Right lobe of liver (tissue), 4 donors: ENCODE results near the gene LIF.

Source experiments
- POLR2A ChIP-seq: fragments of 450-650 bp; IDR thresholded peaks from one replicate; pipeline ENCODE4 v1.6.1; 2017; ENCODE audit warnings: antibody characterized with exemption, mild to moderate bottlenecking
- TF ChIP-seq, protein P1 (sequence below), 4 donors: fragments of 200-600 bp in 3 of 4; fragments of 450-650 bp in 1 of 4; IDR thresholded peaks; one replicate each; pipeline versions ENCODE4 v1.5.1 to v1.8.0; 2016 to 2022; ENCODE audit warnings: antibody characterized with exemption in 4 of 4, mild to moderate bottlenecking in 2 of 4
- donor health status: DM: no; HTN: no; CAD: no.
- donor health status: DM: no; HTN: no; CAD: no.
- donor health status: DM: no; HTN: yes; CAD: no.

DNA sequence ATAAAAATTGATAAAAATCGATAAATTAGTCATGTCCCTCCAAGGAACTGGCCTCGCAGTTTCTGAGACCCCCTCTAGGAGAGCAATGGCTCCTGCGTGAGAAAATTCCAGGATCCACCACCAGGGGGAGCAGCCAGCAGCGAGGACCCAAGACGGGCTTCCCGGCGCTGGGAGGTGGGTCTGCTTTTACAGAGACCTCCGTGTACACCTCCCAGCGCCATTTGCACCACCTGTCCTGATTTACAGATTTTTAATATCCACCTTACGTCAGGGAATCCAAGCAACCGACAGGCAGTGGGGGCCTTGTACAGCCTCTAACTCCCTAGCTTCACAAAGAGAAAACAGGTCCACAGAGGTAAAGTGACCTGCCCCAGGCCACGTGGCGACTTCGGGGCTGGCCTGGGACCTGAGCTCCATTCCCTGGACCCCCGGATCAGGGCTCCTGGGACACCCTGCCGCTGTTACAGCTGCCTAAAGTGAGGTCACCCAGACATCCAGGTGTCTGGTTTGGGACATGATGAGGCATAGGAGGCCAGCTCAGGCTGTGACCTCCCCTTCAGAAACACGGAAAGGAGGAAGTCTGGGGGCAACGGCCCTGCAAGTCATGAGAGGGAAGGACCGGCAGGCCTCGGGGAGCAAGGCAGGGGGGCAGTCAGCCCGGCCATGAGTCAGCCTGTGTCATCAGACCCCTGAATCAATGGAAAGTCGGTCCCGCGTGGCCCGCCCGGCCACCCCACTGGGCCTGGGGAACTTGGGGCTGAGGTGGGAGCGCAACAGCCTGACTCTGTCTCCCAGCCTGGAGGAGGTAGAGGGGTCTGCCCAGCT lies 16.6 kb upstream of the LIF start:
- TF ChIP-seq, protein P1, sequence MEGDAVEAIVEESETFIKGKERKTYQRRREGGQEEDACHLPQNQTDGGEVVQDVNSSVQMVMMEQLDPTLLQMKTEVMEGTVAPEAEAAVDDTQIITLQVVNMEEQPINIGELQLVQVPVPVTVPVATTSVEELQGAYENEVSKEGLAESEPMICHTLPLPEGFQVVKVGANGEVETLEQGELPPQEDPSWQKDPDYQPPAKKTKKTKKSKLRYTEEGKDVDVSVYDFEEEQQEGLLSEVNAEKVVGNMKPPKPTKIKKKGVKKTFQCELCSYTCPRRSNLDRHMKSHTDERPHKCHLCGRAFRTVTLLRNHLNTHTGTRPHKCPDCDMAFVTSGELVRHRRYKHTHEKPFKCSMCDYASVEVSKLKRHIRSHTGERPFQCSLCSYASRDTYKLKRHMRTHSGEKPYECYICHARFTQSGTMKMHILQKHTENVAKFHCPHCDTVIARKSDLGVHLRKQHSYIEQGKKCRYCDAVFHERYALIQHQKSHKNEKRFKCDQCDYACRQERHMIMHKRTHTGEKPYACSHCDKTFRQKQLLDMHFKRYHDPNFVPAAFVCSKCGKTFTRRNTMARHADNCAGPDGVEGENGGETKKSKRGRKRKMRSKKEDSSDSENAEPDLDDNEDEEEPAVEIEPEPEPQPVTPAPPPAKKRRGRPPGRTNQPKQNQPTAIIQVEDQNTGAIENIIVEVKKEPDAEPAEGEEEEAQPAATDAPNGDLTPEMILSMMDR (IDR thresholded peaks at IDR 0.05), result peak; percentile 93 to 99 (median 97)
- TF ChIP-seq POLR2A, result no peak
